ENCODE measurements around the gene SMARCB1.

Gene SMARCB1

DNA sequence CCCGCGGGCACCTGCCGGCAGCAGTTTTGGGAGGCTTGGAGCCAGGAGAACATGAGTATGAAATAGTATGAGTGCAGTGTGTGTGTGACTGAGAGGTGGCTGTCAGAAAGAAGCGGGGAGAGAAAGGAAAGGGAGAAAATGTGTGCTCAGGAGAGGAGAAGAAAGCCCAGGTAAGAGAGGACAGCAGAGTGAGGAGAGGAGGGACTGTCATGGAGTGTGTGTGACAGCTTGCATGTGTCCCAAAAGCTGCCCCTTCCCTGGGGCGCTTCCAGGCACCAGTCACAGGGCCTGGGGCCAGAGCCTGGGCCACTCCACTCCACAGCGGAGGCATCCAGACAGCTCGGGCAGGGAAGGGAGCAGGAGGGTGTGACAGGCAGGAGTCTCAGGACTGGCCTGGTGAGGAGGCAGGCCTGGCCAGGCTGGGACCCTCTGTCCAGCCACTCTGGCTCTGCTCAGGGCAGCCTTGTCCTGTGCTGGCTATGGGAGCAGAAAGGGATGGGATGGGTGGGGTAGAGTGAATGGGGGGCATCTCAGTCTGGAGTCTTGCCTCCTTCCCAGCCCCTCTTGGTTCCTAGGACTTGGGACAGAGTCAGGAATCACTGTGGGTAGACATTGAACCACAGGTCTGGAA is 13.2 kb upstream of the SMARCB1 start:
- in situ Hi-C loops (cut with MboI; ENCODE audit: low sequenced_read_pairs, unreplicated experiment) = no loop called here
- DNase-seq (ENCODE audit: low spot score) = no peak
- TF ChIP-seq CTCF (IDR thresholded peaks at IDR 0.05; ENCODE audit: borderline replicate concordance, control extremely low read depth, extremely low read depth, insufficient read depth, missing control alignments) = no peak

- no peak for DNase-seq (ENCODE audit: low spot score)
- no peak for TF ChIP-seq CTCF (IDR thresholded peaks at IDR 0.05; ENCODE audit: borderline replicate concordance, control extremely low read depth, extremely low read depth, insufficient read depth, missing control alignments)
- in situ Hi-C loops (cut with MboI; ENCODE audit: low sequenced_read_pairs, unreplicated experiment) = no loop called here
These were observed 12.4 kb upstream of the SMARCB1 start for GRCh38 chr22:23774114-23774921.

DNA sequence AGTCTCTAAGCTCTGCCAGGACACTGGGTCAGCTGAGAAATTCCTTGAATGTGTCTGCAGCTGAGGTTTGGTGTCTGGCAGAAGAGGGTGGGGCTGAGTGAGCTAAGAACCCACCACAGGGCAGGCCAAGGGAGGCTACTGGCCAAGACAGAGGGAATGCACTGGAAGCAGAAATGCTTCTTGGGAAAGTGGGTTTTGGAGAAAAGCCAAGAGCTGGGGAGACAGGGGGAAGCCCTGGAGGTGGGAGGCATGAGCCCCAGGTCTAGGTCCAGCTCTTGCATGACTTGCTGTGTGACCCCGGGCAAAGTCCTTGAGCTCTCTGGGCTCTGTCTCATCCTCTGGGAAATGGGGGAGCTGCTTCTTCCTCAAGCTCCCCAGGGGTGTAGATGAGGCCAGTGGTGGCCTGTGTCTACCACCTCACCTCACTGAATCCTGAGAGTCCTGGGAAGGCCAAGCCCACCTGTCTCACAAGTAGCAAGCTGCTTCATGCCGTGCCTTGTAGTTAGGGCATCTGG is 11.8 kb upstream of the SMARCB1 start:
- in situ Hi-C loops (cut with MboI; ENCODE audit: low sequenced_read_pairs, unreplicated experiment) = no loop called here
- no peak for TF ChIP-seq CTCF (IDR thresholded peaks at IDR 0.05; ENCODE audit: borderline replicate concordance, control extremely low read depth, extremely low read depth, insufficient read depth, missing control alignments)
- no peak for DNase-seq (ENCODE audit: low spot score)

DNA sequence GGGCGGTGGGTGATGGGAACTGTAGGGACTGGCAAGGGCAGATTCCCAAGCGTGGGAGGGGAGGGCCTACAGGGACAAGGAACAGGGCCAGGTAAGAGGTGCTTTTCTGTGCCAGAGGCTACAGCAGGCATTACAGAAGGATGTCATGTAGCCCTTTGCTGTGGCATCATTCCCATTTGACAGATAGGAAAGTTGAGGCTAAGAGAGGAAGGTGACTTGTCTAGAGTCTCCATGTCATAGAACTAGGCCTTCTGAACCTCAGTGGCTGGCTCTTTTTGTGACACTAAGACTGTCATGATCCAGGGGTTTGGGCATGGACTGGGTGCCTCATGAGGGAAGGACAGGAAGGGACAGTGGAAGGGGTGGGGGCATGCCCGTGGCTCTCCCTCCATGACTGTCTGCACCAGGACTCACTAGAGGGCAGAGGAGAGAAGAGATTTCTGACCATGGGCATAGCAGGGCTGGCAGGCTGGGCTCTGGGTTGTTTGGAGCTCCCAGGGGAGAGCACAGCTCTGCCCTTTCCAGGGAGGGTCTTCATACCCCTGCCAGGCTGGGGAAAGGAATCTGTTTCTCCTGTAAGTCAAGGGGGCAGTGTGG is 10.9 kb upstream of the SMARCB1 start:
- no peak for TF ChIP-seq CTCF (IDR thresholded peaks at IDR 0.05; ENCODE audit: borderline replicate concordance, control extremely low read depth, extremely low read depth, insufficient read depth, missing control alignments)
- DNase-seq (ENCODE audit: low spot score) = no peak
- in situ Hi-C loops (cut with MboI; ENCODE audit: low sequenced_read_pairs, unreplicated experiment) = no loop called here

GRCh38 chr22:23777776-23778576 is 8.8 kb upstream of the SMARCB1 start:
- DNase-seq (ENCODE audit: low spot score) = no peak
- no peak for TF ChIP-seq CTCF (IDR thresholded peaks at IDR 0.05; ENCODE audit: borderline replicate concordance, control extremely low read depth, extremely low read depth, insufficient read depth, missing control alignments)
- in situ Hi-C loops (cut with MboI; ENCODE audit: low sequenced_read_pairs, unreplicated experiment) = no loop called here

GRCh38 chr22:23778577-23778900 is 8.2 kb upstream of the SMARCB1 start:
- TF ChIP-seq CTCF (IDR thresholded peaks at IDR 0.05; ENCODE audit: borderline replicate concordance, control extremely low read depth, extremely low read depth, insufficient read depth, missing control alignments) = no peak
- DNase-seq (ENCODE audit: low spot score) = no peak
- in situ Hi-C loops (cut with MboI; ENCODE audit: low sequenced_read_pairs, unreplicated experiment) = no loop called here
